H9 (cell line): ENCODE measurements around the gene TMEM248. TPM values are rescaled to one million over a fixed set of nuclear protein-coding genes. Genes with fewer than 3 reads are reported as not detected.

Experiments used
- DNase-seq: peaks from one replicate; pipeline ENCODE4 v3.0.0-alpha.2; 2017
- H2AFZ ChIP-seq: one replicate; pipeline ENCODE4 v1.6.1; 2013; ENCODE audit warnings: mild to moderate bottlenecking, low read length, control low read depth, moderate library complexity
- H2AK5ac ChIP-seq: 2 replicates; pipeline ENCODE4 v1.6.1; 2013; ENCODE audit warnings: low read length, control low read depth, mixed read lengths; ENCODE audit not compliant: insufficient read length
- H2BK120ac ChIP-seq: one replicate; pipeline ENCODE4 v1.6.1; 2013; ENCODE audit warnings: low read depth, mild to moderate bottlenecking, low read length, control low read depth, inconsistent platforms; ENCODE audit not compliant: poor library complexity, severe bottlenecking
- H2BK12ac ChIP-seq: 2 replicates; pipeline ENCODE4 v1.6.1; 2013; ENCODE audit warnings: low read length, control low read depth, mixed read lengths, low read depth; ENCODE audit not compliant: insufficient read length
- H2BK15ac ChIP-seq: 2 replicates; pipeline ENCODE4 v1.6.1; 2013; ENCODE audit warnings: low read depth, low read length, control low read depth
- H2BK20ac ChIP-seq: one replicate; pipeline ENCODE4 v1.6.1; 2013; ENCODE audit warnings: low read depth, mild to moderate bottlenecking, low read length, control low read depth, inconsistent platforms; ENCODE audit not compliant: poor library complexity, severe bottlenecking
- H2BK5ac ChIP-seq: 2 replicates; pipeline ENCODE4 v1.6.1; 2013; ENCODE audit warnings: low read length, control low read depth, mixed read lengths; ENCODE audit not compliant: insufficient read length
- H3K14ac ChIP-seq: 2 replicates; pipeline ENCODE4 v1.6.1; 2013; ENCODE audit warnings: low read length, control low read depth; ENCODE audit not compliant: insufficient read depth
- H3K18ac ChIP-seq: 2 replicates; pipeline ENCODE4 v1.6.1; 2013; ENCODE audit warnings: low read depth, mild to moderate bottlenecking, mixed read lengths, low read length, control low read depth; ENCODE audit not compliant: insufficient read length
- H3K23ac ChIP-seq: 2 replicates; pipeline ENCODE4 v1.6.1; 2013; ENCODE audit warnings: low read length, control low read depth, mixed read lengths, low read depth; ENCODE audit not compliant: insufficient read length
- H3K23me2 ChIP-seq: 2 replicates; pipeline ENCODE4 v1.6.1; 2013; ENCODE audit warnings: low read depth, mild to moderate bottlenecking, mixed read lengths, low read length, control low read depth; ENCODE audit not compliant: insufficient read length, poor library complexity, severe bottlenecking
- H3K27ac ChIP-seq: 2 replicates; pipeline ENCODE4 v1.5.1; 2013; ENCODE audit warnings: low read length, control low read depth, mixed read lengths, low read depth; ENCODE audit not compliant: insufficient read length
- H3K27me3 ChIP-seq: 2 replicates; pipeline ENCODE4 v1.6.1; 2013; ENCODE audit warnings: low read length, control low read depth, inconsistent platforms; ENCODE audit not compliant: insufficient read depth
- H3K4ac ChIP-seq: 2 replicates; pipeline ENCODE4 v1.6.1; 2013; ENCODE audit warnings: low read depth, mild to moderate bottlenecking, control low read depth, inconsistent platforms, low read length, moderate library complexity
- H3K4me1 ChIP-seq: 2 replicates; pipeline ENCODE4 v1.6.1; 2013; ENCODE audit warnings: low read length, control low read depth, inconsistent platforms; ENCODE audit not compliant: insufficient read depth
- H3K4me2 ChIP-seq: 2 replicates; pipeline ENCODE4 v1.6.1; 2013; ENCODE audit warnings: low read length, control low read depth, mixed read lengths; ENCODE audit not compliant: insufficient read length, insufficient read depth
- H3K56ac ChIP-seq: 2 replicates; pipeline ENCODE4 v1.6.1; 2013; ENCODE audit warnings: low read depth, mild to moderate bottlenecking, mixed read lengths, low read length, control low read depth; ENCODE audit not compliant: insufficient read length
- H3K79me1 ChIP-seq: 2 replicates; pipeline ENCODE4 v1.6.1; 2013; ENCODE audit warnings: low read depth, mild to moderate bottlenecking, moderate library complexity, low read length, control low read depth, inconsistent platforms; ENCODE audit not compliant: insufficient read depth, poor library complexity, severe bottlenecking
- H3K79me2 ChIP-seq: 2 replicates; pipeline ENCODE4 v1.6.1; 2013; ENCODE audit warnings: low read length, control low read depth, inconsistent platforms; ENCODE audit not compliant: insufficient read depth
- H3K9ac ChIP-seq: 2 replicates; pipeline ENCODE4 v1.6.1; 2013; ENCODE audit warnings: low read length, control low read depth, mixed read lengths; ENCODE audit not compliant: insufficient read length; ENCODE audit errors: extremely low read depth
- H3K9me3 ChIP-seq: one replicate; pipeline ENCODE4 v1.6.1; 2013; ENCODE audit warnings: low read depth, low read length, inconsistent platforms; ENCODE audit not compliant: control insufficient read depth
- H3T11ph ChIP-seq: one replicate; pipeline ENCODE4 v1.6.1; 2013; ENCODE audit warnings: mild to moderate bottlenecking, low read length, control low read depth, inconsistent platforms
- H4K20me1 ChIP-seq: one replicate; pipeline ENCODE4 v1.6.1; 2013; ENCODE audit not compliant: control insufficient read depth, insufficient read length, insufficient read depth
- H4K5ac ChIP-seq: 2 replicates; pipeline ENCODE4 v1.6.1; 2013; ENCODE audit warnings: low read depth, mild to moderate bottlenecking, mixed read lengths, low read length, control low read depth; ENCODE audit not compliant: insufficient read length
- H4K8ac ChIP-seq: replicated peaks from 2 replicates; pipeline ENCODE4 v1.6.1; 2013; ENCODE audit warnings: low read length, control low read depth, mixed read lengths, low read depth; ENCODE audit not compliant: insufficient read length
- H4K91ac ChIP-seq: 2 replicates; pipeline ENCODE4 v1.6.1; 2013; ENCODE audit warnings: low read depth, mild to moderate bottlenecking, moderate library complexity, mixed read lengths, low read length, control low read depth; ENCODE audit not compliant: insufficient read length
- H3K27ac Mint-ChIP-seq, 3 experiments: 2 replicates in 2 of 3; 3 replicates in 1 of 3; pipeline ENCODE4 v1.8.0; 2020 to 2021; ENCODE audit warnings: mixed read lengths in 3 of 3, mild to moderate bottlenecking in 1 of 3, moderate library complexity in 1 of 3
- H3K27me3 Mint-ChIP-seq: 2 replicates; pipeline ENCODE4 v1.8.0; 2021; ENCODE audit warnings: low read depth, mild to moderate bottlenecking, moderate library complexity, mixed read lengths
- H3K36me3 Mint-ChIP-seq, 3 experiments: 2 replicates in 2 of 3; 3 replicates in 1 of 3; pipeline ENCODE4 v1.8.0; 2020 to 2021; ENCODE audit warnings: low read depth in 3 of 3, mixed read lengths in 3 of 3; ENCODE audit not compliant: insufficient read depth in 1 of 3
- H3K4me1 Mint-ChIP-seq, 2 experiments: 2 replicates each; pipeline ENCODE4 v1.8.0; 2020; ENCODE audit warnings: mixed read lengths in 2 of 2
- H3K4me3 Mint-ChIP-seq, 2 experiments: 2 replicates in 1 of 2; 3 replicates in 1 of 2; pipeline ENCODE4 v1.8.0; 2020 to 2021; ENCODE audit warnings: mild to moderate bottlenecking in 2 of 2, mixed read lengths in 2 of 2, moderate library complexity in 1 of 2
- H3K9me3 Mint-ChIP-seq, 2 experiments: 2 replicates in 1 of 2; 3 replicates in 1 of 2; pipeline ENCODE4 v1.8.0; 2020; ENCODE audit warnings: mild to moderate bottlenecking in 2 of 2, mixed read lengths in 2 of 2, moderate library complexity in 1 of 2
- WGBS: extraction: QIAGEN DNeasy Blood & Tissue Kit; methylation state at CpG from one replicate; pipeline ENCODE4 v1.1.7; 2013; ENCODE audit warnings: missing lambda C conversion rate, low lambda C conversion rate, mixed read lengths; ENCODE audit not compliant: insufficient read length; ENCODE audit errors: extremely low coverage; 5-methylcytosine and 5-hydroxymethylcytosine counted together
- total RNA-seq: library from RNA; stranded (reverse); gene quantifications from 2 replicates; pipeline ENCODE4 v1.2.1, GENCODE V29; 2021
- TF ChIP-seq, protein P1 (sequence below): fragments of 200-600 bp; sonication (generic); conservative IDR thresholded peaks from 3 replicates; pipeline ENCODE4 v1.8.0; 2021; ENCODE audit warnings: antibody characterized with exemption, mild to moderate bottlenecking

The TMEM248 gene
- total RNA-seq, 1 experiment from 2014 or later = 74.2 TPM

DNA sequence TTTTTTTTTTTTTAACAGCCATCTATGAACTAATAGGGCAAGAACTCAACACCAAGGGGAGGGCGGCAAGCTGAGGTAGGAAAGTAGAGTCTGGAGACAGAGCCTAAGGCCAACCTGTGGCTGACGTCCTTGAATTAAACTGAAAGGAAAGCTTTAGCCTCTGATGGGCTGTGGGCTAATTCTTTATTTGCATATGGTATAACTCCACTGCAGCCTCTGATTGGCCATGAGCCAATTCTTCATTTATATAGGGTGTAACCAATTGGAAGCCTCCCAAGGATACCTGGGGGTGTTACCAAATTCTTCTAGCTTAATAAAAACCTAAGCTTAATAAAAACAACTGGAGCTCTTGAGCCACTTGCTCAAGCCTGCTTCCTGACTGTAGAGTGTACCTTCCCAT lies 85.9 kb downstream of the TMEM248 start:
- H3K36me3 Mint-ChIP-seq = peaks cover 9 to 68% (median 48%) of the 10 kb centered on the region in 3 experiments
- Histone ChIP-seq H3K27ac (no peak overlapping the region), H3T11ph (no peak overlapping the region), H3K79me1 (no peaks in the 10 kb centered on the region), H3K9ac (no peak overlapping the region), H2BK5ac (no peak overlapping the region), H3K23me2 (no peaks in the 10 kb centered on the region), H3K4me1 (no peaks in the 10 kb centered on the region), H4K8ac (no peak overlapping the region), H3K18ac (no peak overlapping the region), H2BK12ac (no peak overlapping the region), H3K27me3 (no peaks in the 10 kb centered on the region), H3K9me3 (no peaks in the 10 kb centered on the region), H2AFZ (no peak overlapping the region), H2BK15ac (no peak overlapping the region), H3K4me2 (no peak overlapping the region), H3K23ac (no peak overlapping the region), H3K4ac (no peak overlapping the region), H2AK5ac (no peak overlapping the region), H3K14ac (no peak overlapping the region), H2BK20ac (no peak overlapping the region), H4K91ac (no peak overlapping the region), H4K20me1 (no peaks in the 10 kb centered on the region), H2BK120ac (no peak overlapping the region), H3K79me2 (no peaks in the 10 kb centered on the region), H3K56ac (no peak overlapping the region), H4K5ac (no peak overlapping the region)
- no peak overlapping the region for H3K27ac Mint-ChIP-seq
- WGBS = no CpG with 5 or more reads among the region's 2 CpGs
- H3K4me1 Mint-ChIP-seq = peaks cover 7 to 8% of the 10 kb centered on the region in 2 experiments
- no peaks in the 10 kb centered on the region for H3K9me3 Mint-ChIP-seq
- TF ChIP-seq, protein P1, sequence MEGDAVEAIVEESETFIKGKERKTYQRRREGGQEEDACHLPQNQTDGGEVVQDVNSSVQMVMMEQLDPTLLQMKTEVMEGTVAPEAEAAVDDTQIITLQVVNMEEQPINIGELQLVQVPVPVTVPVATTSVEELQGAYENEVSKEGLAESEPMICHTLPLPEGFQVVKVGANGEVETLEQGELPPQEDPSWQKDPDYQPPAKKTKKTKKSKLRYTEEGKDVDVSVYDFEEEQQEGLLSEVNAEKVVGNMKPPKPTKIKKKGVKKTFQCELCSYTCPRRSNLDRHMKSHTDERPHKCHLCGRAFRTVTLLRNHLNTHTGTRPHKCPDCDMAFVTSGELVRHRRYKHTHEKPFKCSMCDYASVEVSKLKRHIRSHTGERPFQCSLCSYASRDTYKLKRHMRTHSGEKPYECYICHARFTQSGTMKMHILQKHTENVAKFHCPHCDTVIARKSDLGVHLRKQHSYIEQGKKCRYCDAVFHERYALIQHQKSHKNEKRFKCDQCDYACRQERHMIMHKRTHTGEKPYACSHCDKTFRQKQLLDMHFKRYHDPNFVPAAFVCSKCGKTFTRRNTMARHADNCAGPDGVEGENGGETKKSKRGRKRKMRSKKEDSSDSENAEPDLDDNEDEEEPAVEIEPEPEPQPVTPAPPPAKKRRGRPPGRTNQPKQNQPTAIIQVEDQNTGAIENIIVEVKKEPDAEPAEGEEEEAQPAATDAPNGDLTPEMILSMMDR = no peak
- no peak overlapping the region for H3K4me3 Mint-ChIP-seq
- DNase-seq = no peak
- H3K27me3 Mint-ChIP-seq = no peaks in the 10 kb centered on the region

Other genes starting within 250 kb of the TMEM248 start
- 17.3 and 18.0 TPM in 2 replicates for gene RABGEF1, start 180.5 kb upstream of the TMEM248 start, total RNA-seq
- gene SBDS, start 74.4 kb downstream of the TMEM248 start, total RNA-seq = 37.8 and 38.5 TPM in 2 replicates
- 21.9 and 22.3 TPM in 2 replicates for gene TYW1, start 75.6 kb downstream of the TMEM248 start, total RNA-seq